GM18526 (cell line): ENCODE data around the gene ANGPTL2.

Experiments used
- POLR2A ChIP-seq: IDR thresholded peaks from 3 replicates; pipeline ENCODE4 v1.6.1; 2011; ENCODE audit not compliant: insufficient read length; ENCODE audit errors: extremely low read depth

Gene ANGPTL2

DNA sequence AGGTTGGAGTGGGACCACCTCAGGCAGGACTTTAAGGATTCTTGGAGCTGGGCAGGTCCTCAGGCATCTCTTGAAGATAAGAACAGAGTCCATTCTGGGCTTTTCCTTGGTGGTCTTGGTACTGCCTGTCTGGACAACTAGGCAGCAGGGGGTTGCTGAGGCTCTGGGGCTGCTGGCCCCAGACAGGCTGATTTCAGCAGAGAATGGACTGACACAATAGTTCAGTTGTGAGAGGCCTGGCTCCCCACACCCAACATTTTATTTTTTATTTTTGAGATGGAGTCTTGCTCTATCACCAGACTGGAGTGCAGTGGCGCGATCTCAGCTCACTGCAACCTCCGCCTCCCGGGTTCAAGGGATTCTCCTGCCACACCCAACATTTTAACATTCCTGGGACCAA, 4.6 kb downstream of the ANGPTL2 start:
- no peak for TF ChIP-seq POLR2A

DNA sequence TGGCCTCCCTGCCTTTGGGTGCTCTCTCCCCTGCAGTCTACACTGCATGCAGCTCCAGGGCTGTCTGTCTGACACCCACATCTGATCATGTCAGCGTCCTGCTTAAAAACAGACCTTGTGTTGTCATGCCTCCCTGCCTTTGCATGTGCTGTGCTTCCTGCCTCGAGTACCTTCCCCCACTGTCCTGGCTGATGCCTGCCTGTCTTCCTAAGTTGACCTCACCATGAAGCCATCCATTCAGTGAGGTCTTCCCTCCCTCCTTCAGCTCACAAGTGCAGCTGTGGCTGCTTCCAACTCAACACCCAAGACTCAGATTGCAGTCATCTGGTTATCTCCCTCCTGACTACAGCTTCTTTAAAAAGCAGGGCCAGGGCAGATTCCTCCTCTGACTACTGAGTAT, 5.5 kb downstream of the ANGPTL2 start:
- no peak for TF ChIP-seq POLR2A

DNA sequence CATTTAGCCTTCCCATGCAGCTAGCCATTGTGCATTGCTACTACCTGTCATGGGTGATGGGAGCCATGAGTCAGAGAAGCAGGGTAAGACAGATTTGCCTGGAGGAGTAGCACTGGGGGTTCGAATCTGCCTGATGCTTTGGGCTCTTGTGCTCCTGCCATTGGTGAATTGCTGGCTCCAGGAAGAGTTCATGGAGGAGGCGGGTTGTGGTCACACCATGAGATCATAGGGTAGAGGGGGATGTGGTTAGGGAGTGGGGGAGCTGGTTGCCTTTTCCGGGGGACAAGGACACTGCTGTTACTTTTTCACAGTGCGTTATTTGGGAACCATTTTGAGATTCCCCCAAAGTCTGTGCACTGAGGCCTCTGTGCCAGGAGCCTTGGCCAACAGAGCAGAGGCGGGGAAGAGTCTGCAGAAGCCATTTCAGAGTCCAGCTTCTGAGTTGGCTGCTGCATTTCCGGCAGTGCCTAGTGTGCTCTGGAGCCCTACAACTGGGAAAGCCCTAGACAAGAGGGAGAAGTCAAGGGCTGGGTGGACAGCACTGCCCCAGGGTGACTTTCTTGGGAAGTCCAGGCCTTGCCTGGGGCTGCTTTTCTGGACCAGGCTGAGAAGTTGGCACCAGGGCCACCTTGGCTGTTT, 6.2 kb downstream of the ANGPTL2 start:
- no peak for TF ChIP-seq POLR2A

DNA sequence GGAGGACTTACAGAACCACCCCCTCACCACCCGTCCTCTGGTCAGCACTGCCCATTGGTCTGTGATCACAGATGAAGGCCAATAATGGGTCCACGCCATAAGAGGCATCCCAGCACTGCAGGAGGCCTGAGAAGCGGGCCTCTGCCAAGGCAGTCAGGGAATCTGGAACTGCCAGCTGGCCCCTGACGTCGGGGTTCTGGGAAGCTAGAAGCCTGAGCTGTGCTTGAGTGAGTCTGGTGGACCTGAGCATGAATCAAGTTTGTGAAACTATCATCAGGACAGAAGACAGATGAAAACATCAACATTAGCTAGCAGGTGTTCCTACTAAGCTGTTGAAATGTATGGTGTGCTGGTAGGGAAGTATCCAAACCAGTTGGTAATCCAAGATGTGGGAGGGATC, 7.8 kb downstream of the ANGPTL2 start:
- no peak for TF ChIP-seq POLR2A

DNA sequence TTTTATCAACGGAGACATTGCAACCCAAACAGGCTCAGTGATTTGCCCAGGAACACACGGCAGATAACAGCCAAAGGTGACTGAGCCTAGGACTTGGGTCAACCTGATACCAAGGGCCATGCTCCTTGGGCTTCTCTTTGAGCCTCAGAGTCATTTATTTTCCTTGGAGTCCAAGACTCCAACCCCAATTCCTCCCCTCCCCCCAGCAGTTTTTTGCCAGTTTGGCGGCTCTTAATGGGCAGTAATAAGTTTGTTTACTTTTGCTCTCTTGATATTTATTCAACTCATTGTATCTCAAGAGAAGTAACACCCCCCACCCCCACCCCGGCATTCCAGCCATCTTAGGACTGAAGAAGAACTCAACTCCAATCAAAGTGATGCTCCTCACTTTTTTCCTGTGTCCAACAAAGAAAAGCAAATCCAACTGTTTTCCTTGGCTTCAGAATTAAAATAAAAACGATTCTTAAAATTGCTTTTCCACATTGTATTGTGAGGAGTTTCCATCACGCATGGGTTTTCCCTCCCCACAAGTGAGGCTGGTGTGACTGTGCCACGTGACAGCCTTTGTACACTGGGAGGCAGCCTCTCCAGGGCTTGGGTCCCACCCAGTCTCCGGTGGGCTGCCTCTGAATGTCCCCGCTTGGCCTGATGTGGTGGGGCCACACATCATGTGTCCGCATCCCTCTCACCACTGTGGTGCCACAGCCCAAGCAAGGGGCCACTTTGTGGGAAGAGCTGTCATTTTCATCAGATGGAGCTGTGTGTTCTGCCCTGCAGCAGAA, 9.1 kb downstream of the ANGPTL2 start:
- no peak for TF ChIP-seq POLR2A

DNA sequence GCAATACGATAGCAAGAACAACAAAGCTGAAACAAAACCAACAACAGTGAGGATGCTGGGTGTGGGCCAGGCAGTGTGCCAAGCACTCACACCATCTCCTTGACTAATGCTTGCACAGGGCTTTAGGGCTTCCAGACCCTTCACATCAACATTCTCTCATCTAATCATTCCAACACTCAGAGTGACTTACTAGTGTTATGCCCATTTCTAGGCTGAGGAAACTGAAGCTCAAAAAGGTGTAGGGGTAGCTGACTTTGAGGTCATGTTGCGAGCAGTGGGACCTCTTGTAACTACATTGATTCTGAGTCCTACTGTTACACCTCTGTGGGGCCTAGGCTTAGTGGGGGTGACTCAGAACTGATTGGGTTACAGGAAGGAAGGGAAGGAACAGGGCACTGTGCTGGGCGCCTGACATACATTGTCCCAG, 9.7 kb downstream of the ANGPTL2 start:
- TF ChIP-seq POLR2A = no peak

DNA sequence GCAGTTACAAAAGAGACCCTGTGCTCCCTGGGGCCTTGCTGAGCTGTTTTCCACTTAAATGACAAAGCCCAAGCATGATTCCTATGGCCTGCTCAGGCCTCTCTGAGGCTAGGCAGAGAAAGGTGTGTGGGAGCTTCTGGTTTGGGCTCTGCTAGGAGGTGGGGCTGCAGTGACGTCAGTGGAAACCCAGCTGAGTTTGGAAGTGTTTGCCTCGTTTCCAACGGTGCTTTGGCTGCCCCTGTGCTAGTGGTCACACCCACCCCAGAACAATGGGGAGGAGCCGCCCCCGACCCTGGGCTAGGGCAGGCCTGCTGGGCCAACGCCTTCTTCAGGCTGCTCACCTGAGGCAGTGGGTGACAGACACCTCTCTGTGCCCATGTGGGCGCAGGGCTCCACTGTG, 10.4 kb downstream of the ANGPTL2 start:
- TF ChIP-seq POLR2A = no peak

DNA sequence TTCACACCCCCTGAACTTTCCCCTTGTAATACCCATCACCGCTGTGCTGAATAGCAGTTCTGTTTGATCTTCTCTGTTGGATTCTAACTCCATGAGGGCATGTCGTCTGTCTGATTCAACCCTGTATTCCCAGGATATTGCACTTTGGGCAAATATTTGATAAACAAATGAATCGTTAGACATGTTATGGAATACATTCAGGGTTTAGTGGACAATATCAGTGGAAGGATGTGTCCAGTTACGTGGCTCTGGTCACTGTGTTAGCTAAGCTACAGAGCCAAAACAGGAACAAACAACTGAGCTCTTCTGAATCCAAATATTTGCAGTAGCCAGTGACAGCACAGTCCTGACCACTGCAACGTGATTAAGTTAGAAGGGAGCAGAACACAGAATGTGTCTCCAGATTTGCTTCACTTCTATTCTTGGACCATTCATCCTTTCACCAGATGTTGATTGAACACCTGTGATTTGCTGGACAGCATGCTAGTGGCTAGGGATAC, 13.2 kb downstream of the ANGPTL2 start:
- no peak for TF ChIP-seq POLR2A

DNA sequence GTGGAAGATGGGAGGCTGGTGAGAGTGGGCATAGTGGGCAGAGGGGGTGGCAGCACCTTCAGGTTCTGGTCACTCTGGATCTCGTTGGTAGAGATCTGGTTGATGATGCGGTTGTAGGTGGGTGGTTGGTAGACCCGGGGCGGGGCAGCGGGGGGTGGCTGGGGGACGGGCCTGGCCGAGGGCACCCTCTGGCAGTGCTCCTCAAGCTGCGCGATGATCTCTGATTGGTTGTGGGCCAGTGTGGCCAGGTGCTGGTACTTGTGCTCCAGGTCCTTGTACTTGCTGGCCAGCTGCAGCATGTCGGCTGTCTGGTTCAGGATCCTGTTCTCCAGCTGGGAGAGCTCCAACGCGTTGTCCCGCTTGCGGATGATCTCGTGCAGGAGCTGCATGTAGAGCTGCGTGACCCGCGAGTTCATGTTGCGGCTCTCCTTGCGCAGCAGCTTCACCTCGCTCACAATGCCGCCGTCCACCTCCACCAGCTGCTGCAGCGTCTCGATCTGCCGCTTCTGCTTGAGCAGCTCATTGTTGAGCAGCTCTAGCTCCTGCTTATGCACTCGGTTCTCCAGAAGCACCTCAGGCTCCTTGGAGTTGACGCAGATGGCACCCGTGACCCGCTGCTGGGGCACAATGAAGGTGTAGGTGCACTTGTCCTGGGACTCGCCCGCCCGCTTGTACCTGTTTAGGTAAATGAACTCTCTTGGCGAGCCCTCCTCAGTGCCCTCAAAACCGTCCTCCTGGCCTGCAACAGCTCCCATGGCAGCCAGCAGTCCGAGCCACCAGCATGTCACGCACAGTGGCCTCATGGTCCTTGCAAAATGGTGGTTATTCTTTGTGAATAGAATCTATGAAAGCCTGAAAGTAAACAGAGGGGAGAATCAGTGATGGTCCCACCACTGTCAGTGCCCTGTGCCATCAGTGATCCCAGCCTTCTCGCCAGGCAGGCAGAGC, 14.2 kb downstream of the ANGPTL2 start:
- TF ChIP-seq POLR2A = no peak

DNA sequence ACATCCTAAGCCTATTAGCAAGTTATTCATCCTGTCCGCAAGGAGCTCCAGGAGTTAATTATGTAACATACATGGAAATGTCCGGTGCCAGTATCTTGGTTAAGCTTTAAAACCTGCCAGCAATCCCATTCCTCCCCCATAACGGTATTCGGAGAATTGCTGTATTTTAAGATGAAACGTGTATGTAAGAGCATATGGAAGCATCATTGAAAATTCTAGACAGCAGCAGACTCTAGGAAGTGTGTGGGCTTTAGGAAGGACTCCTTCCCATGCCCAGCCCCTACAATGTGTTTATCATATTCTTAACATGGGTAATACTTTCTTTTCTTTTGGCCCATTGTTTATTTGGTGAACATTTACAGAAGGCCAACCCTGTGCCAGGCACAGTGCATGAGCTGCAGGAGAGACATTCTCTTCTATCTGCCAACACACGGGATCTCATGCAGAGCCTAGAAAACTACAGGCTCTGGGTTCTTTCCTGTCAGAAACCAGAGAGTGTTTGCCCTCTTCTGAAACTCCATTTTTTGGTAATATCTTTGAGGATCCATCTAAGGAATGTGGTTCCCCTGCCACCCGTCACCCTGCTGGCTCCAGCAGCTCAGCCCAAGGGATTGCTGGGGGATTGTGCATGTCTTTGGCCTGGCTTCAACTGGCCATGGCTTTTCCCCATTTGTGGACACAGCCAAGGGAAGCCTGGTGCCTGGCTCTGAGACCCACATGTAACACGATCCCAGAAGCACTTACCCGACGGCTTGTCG, 15.1 kb downstream of the ANGPTL2 start:
- no peak for TF ChIP-seq POLR2A

DNA sequence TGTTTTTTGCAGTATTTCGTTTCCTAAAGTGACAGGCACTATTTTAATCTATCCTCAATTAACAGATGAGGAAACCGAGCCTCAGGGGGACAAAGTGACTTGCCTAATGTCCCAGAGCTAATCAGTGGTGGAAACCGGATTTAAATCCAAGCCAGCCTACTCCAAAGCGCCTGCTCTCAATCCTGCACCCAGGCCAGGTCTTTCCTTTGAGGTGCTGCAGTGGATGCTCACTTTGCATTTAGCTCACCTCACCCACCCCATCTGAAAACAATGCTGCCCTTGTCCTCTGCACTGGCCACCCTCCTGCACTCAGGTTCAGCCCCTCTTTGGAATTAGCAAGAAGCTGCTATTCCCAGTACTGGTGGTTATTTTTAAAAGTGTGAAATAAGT, 16.0 kb downstream of the ANGPTL2 start:
- TF ChIP-seq POLR2A = no peak

DNA sequence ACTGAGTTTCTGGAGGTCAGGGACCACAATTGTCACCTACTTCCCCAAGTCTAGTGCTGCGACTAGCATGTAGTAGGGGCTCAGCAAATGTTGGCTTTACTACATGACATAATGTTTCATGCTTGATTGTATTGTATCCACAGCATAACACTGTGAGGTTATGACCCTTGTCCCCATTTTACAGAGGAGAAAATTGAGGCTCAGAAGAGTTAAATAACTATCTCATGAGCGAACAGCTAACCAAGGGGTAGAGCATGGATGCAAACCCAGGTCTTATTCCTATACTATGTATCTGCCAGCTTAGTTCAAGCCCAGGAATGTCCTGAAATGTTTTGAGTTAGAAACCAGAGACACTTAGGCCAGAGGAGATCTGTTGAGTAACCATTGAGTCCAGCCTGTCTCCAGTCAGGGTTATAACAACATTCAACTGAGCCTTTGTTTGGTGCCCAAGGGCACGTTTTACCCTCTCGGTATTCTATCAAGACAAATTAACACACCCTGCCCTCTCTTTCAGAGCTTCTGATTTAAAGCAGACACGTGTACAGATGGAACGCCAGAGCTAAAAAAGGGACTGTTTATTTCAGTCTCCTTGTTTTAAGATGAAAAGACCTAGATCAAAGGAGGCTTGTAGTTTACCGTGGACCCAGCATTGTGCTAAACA, 16.5 kb downstream of the ANGPTL2 start:
- no peak for TF ChIP-seq POLR2A

DNA sequence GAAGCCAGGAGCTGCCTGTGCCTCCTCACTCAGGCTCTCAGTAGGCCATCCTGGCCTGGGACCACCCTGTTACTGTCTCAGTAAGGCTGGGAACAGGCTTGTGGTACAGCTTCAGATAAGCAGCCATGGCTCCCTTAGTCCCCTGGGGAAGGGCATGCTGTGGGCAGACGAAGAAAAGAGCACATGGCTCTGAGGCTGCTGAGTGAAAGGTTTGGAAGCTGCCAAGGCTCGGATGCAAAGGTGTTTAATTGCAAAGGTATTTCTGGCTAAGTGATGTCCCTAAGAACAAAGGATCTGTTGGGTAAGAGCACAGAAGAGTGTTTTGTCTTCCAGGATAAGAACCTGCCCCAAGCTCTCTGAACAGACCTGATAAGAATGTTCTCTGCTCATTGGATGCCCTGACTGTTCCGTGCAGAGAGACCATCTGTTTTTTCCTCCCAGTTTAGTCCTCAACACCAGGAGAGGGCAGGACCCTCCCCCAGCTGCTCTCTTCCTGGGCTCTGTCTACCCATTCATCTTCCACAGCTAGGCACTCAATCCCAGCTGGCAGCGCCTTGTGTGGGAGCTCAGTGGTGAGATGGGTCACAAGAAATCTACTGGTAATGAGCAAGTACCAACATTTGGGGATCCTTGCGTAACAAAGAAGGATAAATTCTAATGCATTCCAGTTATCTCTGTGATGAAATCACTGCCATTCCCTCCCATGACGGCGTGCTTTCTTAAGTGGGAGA, 17.7 kb downstream of the ANGPTL2 start:
- TF ChIP-seq POLR2A = no peak

DNA sequence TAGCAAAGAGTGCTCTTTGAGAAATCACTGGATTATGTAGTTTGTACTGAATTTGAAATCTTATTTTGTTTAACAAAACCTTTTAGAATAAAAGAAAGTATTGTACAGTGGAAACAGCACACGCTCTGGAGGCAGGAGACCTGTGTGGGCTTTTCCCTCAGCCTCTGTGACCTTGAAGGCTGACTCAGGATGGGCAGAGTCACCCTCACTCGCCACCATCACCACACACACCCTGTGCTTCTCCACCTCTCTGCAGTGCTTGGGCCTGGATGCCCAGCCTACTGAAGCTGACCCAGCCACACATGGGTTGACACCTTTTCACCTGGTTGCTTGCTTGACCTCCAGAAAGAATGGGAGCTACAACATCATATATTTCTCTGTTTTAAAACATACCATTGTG, 19.6 kb downstream of the ANGPTL2 start:
- no peak for TF ChIP-seq POLR2A
